ENCODE data around the gene PDHB.

Gene PDHB

DNA sequence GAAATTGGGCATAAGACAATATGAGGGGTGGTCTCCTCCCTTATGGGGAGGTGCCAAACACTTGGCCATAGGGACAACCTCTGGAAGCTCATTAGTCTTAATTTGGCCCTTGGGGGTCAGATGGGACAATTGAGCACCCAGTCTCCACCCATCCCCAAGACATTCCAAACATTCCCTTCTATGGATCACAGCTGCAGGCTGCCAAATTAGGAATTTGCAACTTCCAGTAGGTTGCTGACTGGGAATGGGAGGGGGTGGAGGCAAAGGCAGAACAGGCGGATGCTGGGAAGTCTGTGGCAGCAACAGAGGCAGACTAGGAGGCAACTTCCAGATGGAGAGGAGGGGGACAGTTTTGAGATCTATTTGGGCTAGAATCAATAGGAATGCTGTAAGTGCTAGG lies 1.4 kb upstream of the PDHB start:
- DNase-seq: no peak

DNA sequence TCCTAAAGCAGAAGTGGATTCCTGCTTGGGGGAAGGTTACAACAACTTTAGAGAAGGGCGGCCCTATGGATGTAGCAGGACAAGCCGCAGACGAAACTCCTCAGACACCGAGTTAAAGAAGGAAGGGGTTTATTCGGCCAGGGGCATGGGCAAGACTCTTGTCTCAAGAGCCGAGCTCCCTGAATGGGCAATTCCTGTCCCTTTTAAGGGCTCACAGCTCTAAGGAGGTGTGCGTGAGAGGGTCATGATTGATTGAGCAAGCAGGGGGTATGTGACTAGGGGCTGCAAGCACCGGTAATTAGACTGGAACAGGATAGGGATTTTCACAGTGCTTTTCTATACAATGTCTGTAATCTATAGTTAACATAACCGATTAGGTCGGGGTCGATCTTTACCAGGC lies 879 bp upstream of the PDHB start:
- DNase-seq: no peak

DNA sequence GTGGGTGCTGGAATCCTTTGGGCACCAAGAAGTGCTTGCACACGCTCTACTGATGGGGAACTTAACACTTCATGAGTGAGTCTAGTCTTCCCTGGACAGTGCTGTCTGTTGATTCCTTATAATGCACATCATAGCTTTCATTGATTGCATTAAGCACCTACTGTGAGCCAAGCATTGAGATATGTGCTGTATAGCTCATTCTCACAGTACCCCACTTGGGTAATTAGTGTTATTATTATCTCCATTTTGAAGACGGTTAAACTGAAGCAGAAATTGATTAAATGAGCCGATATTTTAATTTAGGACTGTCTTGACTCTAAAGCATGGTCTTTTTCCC lies 504 bp upstream of the PDHB start:
- DNase-seq: no peak

DNA sequence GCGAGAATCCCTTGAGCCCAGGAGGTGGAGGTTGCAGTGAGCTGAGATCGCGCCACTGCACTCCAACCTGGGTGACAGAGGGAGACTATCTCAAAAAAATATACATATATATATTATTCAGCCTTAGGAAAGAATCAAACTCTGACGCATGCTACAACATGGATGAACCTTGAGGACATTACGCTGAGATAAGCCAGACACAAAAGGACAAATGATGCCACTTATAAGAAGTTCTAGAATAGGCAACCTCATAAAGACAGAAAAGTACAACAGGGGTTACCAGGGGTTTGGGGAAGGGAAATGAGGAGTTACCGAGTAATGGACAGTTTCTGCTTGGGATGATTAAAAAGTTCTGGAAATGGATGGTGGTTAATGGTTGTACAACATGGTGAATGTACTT lies 727 bp downstream of the PDHB start:
- DNase-seq: no peak

DNA sequence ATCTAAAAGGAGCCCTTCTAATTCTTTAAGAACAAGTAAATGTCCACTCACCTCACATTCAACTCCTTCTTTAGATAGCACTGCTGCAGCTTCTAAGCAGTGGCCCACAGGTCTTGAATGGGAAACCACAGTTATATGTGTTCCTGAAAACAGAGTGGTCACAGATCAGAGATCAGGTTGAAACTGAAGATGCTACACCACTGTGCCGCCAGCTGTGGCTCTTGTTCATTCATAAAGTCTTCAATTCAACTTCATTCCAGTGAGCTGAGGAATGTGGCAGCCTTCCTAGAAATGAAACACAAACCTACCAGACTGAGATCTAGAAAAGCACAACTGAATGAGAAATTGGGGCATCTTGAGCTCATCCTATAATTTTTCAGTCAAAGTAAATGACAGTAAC lies 4.0 kb downstream of the PDHB start:
- DNase-seq: no peak

DNA sequence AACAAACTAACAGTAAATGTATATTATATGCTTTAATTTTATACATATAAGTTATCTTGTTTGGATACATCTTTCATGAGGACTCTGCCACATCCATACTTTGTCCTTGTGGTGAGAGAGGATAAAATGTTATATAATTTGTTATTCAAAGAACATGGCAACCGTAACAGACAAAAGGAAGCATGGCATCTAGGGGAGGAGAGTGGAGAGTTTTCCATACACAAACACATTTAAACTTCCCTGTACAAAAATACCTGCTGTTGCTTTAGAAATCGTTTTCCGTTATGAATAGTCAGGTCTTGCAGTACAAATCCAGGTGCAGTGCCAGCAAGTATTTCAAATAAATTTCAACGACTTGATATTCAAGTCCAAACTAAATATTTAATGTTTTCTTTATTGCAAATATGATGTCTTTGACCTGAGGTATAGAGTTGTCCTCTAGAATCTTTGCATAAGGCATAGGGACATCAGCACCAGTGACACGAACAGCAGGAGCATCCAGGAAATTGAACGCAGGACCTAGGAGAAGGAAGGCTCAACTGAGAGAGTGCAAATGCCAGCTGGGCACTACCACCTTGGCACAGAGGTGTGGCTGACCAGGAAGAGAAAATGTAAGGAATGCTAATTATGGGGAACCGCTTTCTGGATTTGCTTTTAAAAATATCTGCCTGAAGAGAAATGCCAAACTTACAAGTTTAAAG lies 5.8 kb downstream of the PDHB start:
- DNase-seq: no peak

DNA sequence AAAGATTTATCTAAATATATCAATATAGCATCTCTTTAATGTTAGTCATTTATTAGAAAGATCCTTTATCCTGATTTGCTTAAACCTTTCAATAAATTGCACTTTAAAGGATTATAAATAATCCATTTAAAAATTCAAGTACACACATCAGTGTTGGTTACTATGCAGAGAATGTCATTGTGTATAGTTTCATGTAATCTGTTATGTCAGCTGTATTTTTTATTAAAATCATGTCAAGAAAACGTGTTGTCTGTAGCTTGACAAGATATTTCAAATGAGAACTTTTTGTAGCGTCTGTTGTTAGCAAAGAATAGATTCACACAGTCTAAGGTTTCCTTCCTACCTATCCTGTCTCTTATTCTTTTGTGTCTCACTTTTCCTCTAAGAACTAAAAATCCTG lies 7.8 kb downstream of the PDHB start:
- DNase-seq: no peak

DNA sequence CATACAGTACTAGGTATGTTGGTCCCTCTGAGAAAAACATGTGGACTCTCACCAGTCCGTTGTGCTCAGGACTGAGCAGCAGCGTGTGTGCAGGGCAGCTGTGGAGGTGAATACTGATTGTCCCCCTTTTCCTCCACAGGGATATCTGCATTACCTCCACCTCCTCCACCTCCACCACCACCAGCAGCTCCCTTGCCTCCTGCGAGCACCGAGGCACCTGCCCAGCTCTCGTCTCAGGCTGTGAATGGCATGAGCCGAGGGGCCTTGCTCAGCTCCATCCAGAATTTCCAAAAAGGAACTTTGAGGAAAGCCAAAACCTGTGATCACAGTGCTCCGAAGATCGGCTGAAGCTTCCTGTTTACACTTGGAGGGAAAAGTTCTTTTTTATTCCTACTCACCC lies 9.0 kb downstream of the PDHB start:
- DNase-seq: no peak

DNA sequence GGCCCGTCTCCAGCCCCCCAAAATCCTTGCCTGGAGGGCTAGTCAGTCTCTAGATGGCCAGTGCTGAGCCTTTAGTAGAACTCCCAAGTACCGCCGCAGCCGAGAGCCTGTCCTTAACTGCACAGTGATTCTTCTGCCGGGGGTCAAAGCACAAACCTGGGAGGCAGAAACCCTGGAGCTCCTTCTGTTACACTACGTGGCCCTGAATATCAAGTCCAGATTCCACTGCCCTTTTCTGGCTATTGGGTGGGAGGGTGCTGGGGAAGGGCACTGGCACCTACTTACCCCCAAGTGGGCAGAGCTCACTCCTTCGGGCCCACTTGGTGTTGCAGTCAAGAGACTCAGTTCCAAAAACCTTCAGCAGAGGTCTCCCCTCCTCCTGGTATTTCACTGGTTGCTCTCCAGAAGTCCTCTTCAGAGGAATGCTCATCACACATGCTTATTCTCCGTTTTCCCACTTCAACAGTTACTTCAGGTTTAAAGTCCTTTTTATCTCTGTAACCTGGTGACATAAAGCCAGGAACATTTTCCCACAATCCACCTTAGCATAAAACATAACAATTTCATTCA lies 10.8 kb downstream of the PDHB start:
- DNase-seq: no peak

DNA sequence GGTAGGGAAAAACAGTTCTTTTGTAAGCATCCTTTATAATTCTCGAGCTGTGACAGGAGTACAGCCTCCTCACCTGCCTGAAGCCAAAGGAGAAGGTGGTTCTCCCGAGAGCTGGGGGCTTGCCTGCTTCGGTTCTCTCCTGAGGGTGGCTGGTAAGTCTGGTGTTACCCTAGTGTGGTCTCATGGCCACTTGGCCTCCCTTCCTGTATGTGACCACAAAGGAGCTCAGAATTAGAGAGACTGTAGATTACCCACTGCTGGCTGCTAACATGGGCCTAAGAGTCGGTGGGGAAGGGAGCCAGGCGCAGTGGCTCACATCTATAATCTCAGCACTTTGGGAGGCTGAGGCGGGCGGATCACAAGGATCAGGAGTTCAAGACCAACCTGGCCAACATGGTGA lies 12.6 kb downstream of the PDHB start:
- no peak for DNase-seq

DNA sequence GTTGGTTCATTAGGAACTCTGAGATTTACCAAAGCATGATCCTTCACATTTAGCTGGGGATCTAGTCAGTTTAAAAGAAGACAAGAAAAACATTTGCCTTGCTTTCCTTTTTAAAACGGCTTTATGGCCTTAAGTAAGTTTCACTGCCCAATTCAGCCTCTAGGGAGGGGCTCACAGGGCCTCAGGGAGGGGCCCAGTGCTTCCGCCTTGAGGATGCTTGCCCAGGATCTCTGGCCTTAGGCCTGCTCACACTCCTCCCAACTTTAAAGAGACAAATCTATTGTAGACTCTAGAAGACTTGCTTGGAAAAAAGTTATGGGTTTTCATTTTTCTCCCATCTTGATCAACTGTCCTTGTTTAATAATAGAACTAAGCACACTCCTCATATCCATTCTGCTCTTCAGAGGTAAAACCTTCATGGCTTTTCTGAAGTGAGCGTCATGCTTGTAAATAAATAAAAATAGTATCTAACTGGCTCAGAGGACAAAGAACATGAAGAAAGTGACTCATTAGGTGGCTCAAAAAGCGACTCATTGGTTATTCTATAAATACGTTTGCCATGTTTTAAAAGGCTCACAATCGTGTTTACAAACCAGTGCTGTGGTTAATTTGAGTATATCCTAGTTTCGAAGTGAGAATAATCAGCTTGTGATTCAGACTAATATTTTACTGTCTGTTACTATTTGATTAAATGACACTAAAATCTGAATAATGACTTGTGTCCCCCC lies 13.7 kb downstream of the PDHB start:
- no peak for DNase-seq

DNA sequence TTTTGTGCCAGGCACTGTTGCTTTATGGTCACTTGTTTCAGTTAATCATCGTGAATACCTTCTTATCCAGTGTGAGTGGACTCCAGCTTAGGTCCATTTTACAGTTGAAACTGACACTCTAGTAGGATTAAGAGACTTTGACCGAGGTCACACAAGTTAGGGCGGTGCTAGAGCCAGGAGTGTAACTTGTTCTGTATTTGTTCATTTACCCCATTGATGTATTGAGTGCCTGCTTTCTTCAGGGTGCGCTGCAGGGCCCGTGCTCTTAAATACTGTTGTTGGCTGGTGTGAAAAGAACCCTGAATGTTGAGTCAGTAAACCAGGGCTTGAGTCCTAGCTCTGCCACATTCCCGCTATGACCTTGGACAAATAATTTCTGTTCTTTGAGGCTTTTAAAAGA lies 15.4 kb downstream of the PDHB start:
- DNase-seq: no peak

DNA sequence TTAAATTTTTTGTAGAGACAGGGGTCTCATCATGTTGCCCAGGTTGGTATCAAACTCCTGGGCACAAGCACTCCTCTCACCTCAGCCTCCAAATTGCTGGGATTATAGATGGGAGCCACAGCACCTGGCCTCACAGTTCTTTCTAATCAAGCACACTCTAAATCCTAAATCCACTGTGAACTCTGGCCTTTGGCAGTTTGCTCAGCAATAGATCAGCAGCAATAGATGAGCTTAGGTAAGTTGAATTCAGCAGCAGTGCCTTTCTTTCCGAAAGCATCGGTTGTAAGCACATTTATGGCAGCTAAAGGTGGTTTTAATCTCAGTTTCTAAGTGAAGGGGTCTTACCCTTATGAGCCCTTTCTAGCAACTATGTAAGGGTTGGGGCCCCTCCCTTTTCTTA lies 16.6 kb downstream of the PDHB start:
- DNase-seq: no peak

DNA sequence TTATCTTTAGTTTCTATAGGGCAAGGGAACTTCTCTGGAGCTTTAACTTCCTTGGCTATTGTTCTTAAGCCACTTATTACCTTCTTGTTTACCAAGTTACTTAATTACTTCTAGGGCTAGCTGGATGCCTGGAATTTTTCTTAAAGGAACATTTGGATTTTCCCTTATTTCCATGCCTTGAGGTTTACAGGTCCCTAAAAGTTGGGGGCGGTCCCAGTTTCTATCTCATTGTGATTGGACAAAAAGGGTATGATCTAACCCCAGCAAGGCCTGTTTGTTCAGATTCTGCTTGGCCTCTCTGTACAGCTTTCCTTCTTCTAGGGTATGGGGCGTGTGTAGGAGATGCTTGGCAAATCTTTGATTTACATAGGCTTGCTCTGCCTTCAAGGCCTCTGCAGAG lies 17.4 kb downstream of the PDHB start:
- DNase-seq: no peak

DNA sequence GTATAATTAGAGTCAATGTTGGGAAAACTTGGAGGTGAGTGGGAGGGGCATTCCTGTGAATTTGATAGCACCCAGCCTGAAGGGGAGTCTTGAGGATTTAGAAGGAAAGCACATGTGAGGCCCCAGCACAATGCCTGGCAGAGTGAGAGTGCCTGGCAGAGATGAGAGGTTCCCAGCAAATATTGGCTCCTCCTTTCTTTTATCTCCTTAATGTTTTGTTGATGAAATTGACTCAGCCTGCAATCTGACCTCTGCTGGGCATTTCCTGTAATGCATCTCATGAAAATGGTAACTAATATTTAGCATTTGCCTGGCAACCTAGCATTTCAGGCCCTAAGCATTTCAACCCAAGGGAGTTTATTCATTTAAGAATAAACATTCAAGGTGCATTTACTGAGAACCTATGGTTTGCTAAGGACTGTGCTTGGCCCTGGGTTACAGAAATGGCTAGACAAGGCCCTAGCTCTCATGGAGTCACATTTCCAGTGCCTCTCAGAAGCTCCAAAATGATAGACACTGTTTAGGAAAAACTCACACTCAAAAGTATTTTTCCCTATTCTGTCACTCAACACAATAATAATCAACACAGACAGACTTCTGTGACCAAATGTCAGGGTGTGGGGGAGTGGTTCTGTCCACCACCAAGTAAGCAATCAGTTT lies 19.0 kb downstream of the PDHB start:
- no peak for DNase-seq

DNA sequence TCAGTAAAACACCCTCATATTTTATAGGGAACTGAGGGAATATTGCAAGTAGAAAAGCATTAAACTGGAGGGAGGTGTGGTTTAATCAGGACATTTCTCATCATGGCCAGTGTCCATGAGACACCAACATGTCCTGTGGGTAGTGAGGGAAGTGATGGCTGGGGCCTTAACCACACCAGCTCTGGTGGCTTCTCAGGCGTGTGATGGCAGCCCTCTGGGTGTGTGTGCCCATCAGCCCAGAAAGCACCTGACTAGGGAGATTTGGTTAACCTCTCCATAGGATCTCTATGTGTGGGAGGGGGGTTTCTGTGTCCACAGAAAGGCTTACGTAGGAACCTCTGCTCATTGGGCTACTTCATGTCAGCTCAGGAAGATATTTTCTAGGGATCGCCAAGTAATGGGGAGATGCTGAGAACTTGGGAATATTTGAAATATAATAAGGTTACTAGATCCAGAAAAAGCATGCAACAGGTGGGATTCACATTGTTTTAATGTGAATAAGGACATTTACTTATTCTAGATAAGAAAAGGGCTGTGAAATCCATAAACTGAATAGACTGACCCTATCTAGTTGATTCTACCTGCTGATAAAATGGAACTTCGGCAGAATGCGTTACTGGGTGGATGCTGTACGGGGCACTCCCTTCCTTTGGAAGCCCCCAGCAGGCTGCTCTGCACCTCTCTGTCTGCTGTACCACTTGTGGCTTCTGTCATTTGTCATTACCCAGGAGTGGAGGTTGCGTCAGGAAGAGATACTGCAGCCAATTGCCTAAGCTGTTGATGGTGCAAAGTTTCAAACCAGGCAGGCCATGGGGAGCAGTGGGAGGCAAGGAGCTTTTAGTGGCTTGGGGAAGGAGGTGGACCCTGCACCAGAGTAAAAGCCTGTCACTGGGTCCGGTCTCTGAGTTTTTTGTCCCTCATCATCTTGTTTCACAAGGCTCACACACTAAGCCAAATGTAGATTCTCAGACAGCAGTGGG lies 21.5 kb downstream of the PDHB start:
- no peak for DNase-seq

DNA sequence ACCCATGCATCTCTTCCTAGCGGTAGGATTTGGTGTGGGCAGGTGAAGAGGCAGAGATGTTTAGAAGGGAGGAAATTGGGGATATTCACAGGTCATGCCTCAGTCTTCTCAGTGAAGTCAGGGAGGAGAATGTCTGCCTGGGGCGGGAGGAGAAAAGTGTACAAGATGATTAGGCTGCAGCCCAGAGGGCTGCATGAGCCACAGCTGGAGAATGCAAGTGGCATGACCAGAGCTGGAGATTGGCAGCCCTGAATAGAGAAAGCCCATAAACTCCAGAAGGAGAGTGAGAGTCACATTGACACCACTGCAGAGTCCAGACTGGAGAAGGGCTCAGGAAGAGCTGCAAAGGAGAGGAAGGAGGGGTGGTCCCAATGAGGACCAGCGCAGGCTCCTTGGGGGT lies 22.6 kb downstream of the PDHB start:
- DNase-seq: no peak

DNA sequence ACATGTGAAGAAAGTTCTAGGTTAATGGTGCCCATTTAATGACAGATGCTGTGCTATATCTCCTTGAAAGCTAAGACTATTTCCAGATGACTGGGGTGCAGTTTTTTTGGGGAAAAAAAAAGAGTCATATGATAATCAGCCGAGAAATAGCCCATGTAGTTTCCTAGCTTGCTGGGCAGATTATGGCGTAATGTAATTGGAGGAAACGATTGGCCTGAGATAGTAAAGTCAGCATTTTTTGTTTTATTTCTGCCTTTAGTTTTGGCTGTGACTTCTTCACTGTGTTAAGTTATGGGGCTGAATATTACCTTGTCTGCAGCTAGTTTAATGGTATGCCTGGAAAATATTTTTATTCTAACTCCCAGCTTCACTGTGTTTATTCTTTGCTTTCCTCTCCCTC lies 24.0 kb downstream of the PDHB start:
- no peak for DNase-seq

DNA sequence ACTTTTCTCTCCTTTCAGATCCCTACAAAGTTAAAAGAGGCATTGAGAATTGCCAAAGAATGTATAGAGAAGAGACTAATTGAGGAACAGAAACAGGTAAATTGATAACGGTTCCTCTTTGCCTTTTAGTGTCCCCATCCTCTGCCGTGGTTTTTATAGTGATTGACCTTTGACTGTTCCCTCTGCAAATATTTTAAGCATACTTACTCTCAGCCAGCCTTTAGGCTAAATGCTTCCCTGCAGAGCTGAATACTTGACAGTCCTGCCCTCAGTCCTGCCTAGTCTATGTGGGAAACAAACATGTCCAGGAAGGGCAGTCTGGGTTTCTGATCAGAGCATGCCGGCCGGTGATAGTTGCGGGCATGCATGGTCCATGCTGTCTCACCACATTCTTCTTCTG lies 24.7 kb downstream of the PDHB start:
- DNase-seq: no peak

DNA sequence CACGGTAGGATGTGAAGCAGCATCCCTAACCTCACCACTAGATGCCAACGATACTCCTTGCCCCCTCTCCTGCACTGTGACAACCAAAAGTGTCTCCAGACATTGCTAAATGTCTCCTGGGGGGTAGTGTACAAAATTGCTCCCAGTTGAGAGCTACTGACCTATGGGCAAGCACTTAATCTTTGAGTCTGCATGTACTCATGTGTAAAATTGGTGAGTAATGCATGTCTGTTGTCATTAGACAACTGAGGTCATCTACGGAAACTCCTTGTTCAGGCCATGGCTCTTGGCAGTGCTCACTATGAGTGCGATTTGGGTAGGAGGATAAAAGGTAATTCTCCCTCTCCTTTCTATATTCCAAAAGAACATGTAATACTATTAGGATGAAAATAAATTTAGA lies 29.2 kb downstream of the PDHB start:
- no peak for DNase-seq

DNA sequence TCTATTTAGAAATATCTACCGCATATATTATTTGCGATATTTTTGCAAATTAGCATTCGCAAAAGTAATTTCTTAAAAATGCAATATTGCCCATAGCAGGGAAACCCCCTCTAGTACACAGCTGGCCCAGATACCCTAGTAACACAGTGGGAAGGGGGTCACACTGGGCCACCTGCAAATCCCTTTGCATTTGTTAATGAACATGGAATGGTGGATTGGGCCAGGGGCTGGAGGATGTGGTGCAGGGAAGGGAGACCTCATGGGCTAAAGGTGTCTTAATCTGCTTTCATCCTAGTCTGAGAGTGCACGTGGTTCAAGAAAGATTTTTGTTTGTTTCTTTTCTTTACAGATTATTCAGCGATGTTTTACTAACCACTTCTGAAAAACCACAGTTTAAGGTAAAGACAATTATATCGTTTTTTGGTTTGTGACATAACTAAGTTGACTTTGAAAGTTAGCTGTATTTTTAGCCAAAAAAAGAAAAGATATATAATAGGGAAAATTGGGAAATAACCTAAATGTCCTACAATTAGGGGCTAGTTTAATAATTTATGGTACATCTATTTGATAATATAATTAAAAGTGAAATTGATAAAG lies 30.0 kb downstream of the PDHB start:
- DNase-seq: no peak

DNA sequence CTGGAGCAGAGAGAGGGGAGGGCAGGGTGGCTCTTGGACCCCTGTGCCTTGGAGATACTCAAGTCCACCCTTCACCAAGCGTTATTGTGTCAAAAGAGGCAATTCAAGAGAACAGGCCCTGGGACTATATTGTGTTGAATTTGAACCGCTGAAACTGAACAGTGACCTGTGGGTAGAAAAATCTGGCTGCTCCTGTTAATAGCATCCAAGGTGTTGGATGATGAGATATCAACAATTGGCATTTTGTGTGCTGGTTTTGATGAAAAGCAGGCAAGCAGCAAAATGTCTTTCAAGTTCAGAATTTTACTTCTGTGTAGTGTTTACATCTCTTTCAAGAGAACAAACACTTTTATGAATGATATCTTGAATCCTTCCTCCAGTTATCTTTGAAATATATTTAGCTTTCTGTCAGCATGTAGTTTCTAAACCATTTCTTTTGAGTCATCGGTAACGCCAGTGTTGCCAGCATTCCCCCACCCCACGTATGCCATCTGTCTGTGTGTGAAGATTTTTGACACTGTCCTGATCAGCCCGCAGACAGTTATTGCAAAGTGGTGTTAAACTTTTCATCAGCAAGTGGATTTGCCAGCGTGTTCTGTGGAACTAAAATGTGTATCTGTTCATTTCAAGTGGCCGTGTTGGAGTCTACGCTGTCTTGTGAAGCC lies 34.8 kb downstream of the PDHB start:
- no peak for DNase-seq
